Left lung (tissue), 10 donors: Measurements from ENCODE around the gene BTRC. TPM values are rescaled to one million over a fixed set of nuclear protein-coding genes. Genes with fewer than 3 reads are reported as not detected.

Experiments
- ATAC-seq: fragments of 200-7000 bp; cut with Tn5 transposase; one replicate; pipeline ENCODE4 v1.9.1; 2020; ENCODE audit warnings: moderate library complexity
- DNase-seq, 4 donors: peaks; one replicate each; pipeline ENCODE4 v3.0.0-alpha.2; 2013 to 2020
- H3K27ac ChIP-seq, 2 donors: fragments of 200-600 bp; sonication (generic) in 1 of 2; one replicate each; pipeline versions ENCODE4 v1.5.0 to v1.8.0; 2020 to 2021
- H3K27me3 ChIP-seq, 2 donors: fragments of 200-600 bp; sonication (generic) in 1 of 2; one replicate each; pipeline versions ENCODE4 v1.5.0 to v1.8.0; 2020 to 2021
- H3K36me3 ChIP-seq, 2 donors: fragments of 200-600 bp; sonication (generic) in 1 of 2; one replicate each; pipeline versions ENCODE4 v1.5.0 to v1.8.0; 2020 to 2021
- H3K4me1 ChIP-seq, 2 donors: fragments of 200-600 bp; one replicate each; pipeline ENCODE4 v1.8.0; 2021
- H3K4me3 ChIP-seq, 2 donors: fragments of 200-600 bp; sonication (generic) in 1 of 2; one replicate each; pipeline versions ENCODE4 v1.5.0 to v1.8.0; 2020 to 2021; ENCODE audit warnings: mild to moderate bottlenecking in 1 of 2
- H3K9me3 ChIP-seq, 2 donors: fragments of 200-600 bp; sonication (generic) in 1 of 2; one replicate each; pipeline versions ENCODE4 v1.5.0 to v1.8.0; 2020 to 2021
- intact Hi-C, 2 donors: fragments of 100-400 bp; cut with DNase I; formaldehyde crosslinking; loops; one replicate each; pipeline versions ENCODE4 v1.11.2 to v1.14.2; 2022
- polyA plus RNA-seq, 6 donors: library from polyadenylated mRNA; unstranded; fragments of 120-200 nt; gene quantifications; one replicate each; pipeline ENCODE4 v1.2.1, GENCODE V29; 2013; ENCODE audit not compliant: insufficient read length in 6 of 6
- total RNA-seq, 2 donors: library from RNA; stranded (reverse); fragmentation: NEBNext Ultra II Directional; extraction: Animal tissue kit (Norgen Biotek cat#: 25700); gene quantifications; one replicate each; pipeline ENCODE4 v1.2.1, GENCODE V29; 2021
- TF ChIP-seq, protein P1 (sequence below), 2 donors: fragments of 200-600 bp; sonication (generic) in 1 of 2; IDR thresholded peaks; one replicate each; pipeline versions ENCODE4 v1.5.0 to v1.8.0; 2021; ENCODE audit warnings: antibody characterized with exemption in 2 of 2
- donor health status: DM: no; HTN: yes; CAD: no.
- donor health status: DM: no; HTN: no; CAD: no.

BTRC gene
- total and polyA plus RNA-seq, 8 donors, result 16.8 to 28.7 (median 25.1) TPM

DNA sequence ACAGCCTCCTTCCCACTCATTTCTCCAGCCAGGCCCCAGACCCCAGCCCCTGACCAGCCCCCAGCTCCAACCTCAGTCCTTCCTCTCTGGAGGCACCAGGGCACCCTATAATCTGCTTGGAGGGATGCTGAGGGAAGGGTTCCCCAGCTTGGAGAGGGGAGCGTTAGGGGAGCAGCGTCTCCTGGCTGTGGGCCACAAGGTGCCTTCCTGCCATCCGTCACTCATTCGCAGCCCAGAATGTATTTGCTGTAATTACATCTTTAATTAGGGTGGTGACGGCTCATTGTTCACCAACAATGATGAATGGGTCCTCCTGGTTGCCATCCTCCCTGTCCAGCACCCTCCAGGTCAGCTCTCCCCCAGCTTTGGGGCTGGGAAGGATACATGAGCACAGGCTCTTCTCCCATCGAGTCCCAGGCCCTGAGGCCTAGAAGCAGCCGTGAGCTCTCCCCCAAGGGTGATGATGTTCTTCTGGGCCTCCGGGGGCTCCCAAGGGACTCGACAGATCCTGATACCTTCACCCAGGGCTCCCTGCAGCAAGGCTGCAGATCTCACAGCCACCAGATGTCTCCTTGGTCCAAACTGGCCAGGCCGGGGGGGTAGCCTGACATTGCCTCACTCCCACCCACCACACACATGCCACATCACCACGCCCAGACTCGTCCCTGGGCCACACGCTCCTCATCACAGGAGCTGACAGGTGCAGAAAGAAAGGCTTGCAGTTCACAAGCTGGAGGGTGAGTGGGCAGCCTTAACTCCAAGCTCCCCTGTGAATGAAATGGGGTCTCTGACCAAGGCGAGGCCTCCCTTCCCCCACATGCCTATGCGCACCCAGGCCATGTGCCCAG, 207.3 kb downstream of the BTRC start:
- DNase-seq, result no peak
- Histone ChIP-seq H3K36me3 (no peaks in the 10 kb centered on the region), H3K27ac (no peak overlapping the region), H3K4me1 (peaks cover 0 to under 1% of the 10 kb centered on the region in 2 donors), H3K9me3 (no peaks in the 10 kb centered on the region), H3K4me3 (no peak overlapping the region), H3K27me3 (peaks cover 6 to 67% of the 10 kb centered on the region in 2 donors)
- intact Hi-C loops, result no loop called here
- ATAC-seq, result no peak
- TF ChIP-seq, protein P1, sequence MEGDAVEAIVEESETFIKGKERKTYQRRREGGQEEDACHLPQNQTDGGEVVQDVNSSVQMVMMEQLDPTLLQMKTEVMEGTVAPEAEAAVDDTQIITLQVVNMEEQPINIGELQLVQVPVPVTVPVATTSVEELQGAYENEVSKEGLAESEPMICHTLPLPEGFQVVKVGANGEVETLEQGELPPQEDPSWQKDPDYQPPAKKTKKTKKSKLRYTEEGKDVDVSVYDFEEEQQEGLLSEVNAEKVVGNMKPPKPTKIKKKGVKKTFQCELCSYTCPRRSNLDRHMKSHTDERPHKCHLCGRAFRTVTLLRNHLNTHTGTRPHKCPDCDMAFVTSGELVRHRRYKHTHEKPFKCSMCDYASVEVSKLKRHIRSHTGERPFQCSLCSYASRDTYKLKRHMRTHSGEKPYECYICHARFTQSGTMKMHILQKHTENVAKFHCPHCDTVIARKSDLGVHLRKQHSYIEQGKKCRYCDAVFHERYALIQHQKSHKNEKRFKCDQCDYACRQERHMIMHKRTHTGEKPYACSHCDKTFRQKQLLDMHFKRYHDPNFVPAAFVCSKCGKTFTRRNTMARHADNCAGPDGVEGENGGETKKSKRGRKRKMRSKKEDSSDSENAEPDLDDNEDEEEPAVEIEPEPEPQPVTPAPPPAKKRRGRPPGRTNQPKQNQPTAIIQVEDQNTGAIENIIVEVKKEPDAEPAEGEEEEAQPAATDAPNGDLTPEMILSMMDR (IDR thresholded peaks at IDR 0.05), result no peak

DNA sequence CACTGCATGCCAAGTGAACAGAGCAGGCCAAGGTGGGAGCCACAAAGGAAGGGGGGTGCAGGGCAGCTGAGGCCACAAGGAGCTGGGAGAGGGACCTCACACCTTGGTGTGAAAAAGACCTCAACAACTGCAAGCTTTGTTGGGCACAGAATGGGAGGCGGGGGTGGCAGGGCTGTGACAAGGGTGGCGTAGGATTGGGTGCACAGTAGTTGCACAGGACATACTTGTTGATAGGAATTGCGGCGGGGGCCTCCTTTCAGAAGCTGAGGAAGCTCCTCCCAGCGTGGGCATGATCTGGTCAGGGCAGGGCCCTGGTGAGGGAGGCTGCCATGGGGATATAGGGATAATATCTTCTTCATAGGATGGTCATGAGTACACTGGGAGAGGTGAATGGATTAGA, 208.3 kb downstream of the BTRC start:
- Histone ChIP-seq H3K27me3 (peaks cover 14 to 76% of the 10 kb centered on the region in 2 donors), H3K4me3 (no peak overlapping the region), H3K4me1 (peaks cover 0 to 6% of the 10 kb centered on the region in 2 donors), H3K27ac (no peak overlapping the region), H3K9me3 (no peaks in the 10 kb centered on the region), H3K36me3 (no peaks in the 10 kb centered on the region)
- TF ChIP-seq, protein P1 (IDR thresholded peaks at IDR 0.05), result no peak
- intact Hi-C loops, result no loop called here
- DNase-seq, result no peak
- ATAC-seq, result no peak

DNA sequence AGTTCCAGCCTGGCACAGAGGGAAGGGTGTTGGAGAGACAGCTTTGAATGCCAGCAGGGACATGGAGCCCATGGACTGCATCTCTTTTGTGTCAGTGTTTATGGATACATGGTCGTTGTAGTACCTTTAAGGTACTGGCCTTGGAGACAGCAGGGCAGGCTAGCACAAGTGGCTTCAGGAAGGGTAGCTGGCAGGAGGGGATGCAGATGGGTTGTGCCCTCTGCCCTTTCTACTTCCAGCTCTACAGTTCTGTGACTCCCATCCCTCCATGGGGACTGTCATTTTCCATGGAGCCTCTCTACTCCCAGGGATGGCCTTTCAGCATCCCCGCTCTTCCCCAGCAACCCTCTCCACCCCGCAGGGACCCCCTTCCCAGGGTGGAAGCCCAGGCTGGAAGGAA, 209.0 kb downstream of the BTRC start:
- intact Hi-C loops, result no loop called here
- ATAC-seq (no peak), DNase-seq (no peak)
- TF ChIP-seq, protein P1 (IDR thresholded peaks at IDR 0.05), result no peak
- Histone ChIP-seq H3K36me3 (no peaks in the 10 kb centered on the region), H3K27ac (no peak overlapping the region), H3K27me3 (peaks cover 19 to 84% of the 10 kb centered on the region in 2 donors), H3K4me1 (peaks cover 0 to 6% of the 10 kb centered on the region in 2 donors), H3K4me3 (no peak overlapping the region), H3K9me3 (no peaks in the 10 kb centered on the region)

DNA sequence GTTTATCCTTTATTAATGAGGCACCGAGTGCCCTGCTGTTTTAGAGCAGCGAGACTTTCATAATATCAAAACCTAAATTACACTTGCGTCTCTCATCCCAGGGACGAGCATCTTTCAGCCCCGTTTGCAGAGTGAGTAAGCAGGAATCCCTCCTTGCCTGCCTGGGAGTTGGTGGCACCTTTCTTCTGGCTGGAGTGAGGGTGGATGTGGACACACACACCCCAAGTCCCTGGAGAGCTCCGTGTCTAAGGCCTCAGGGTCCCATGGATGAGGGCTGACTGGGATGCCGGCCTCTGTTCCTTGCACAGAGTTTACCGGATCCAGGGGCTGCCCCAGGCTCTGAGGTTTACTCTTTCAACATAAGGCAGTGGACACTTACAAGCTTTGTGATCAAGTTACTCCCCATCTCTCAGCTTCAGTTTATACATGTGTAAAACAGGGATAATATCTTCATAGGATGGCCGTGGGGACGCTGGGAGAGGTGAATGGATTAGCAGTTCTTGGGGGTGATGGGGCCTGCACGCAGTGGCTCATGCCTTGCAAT, 209.6 kb downstream of the BTRC start:
- TF ChIP-seq, protein P1 (IDR thresholded peaks at IDR 0.05), result no peak
- DNase-seq (no peak), ATAC-seq (no peak)
- Histone ChIP-seq H3K36me3 (no peaks in the 10 kb centered on the region), H3K27me3 (peaks cover 19 to 90% of the 10 kb centered on the region in 2 donors), H3K27ac (no peak overlapping the region), H3K9me3 (no peaks in the 10 kb centered on the region), H3K4me3 (no peak overlapping the region), H3K4me1 (peaks cover 0 to 6% of the 10 kb centered on the region in 2 donors)
- intact Hi-C loops, result no loop called here

DNA sequence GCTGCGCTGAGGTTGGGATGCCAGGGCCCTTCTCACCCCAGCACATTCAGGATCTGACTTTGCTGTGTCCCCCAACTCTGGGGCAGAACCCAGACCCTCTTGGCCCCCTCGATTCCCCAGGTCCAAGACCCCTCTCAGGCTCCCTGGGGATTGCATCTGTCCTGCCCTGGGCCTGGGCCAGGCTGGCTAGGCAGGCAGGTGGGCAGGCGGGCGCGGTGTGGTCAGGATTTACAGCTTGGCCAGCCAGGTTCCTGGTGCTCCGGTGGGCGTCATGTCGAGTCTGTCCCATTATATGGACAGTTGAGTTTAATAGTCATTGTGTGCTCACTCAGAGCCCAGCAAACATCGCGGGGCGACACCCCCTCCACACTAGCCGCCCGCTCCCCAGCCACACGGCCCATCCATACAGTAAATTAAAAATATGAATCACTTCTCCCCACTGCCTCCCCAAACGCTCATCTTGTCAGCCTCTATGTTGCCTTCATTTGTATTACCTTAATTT, 210.6 kb downstream of the BTRC start:
- intact Hi-C loops, result no loop called here
- Histone ChIP-seq H3K27me3 (peaks cover 26 to 99% of the 10 kb centered on the region in 2 donors), H3K9me3 (no peaks in the 10 kb centered on the region), H3K4me3 (no peak overlapping the region), H3K27ac (no peak overlapping the region), H3K4me1 (peaks cover 2 to 9% of the 10 kb centered on the region in 2 donors), H3K36me3 (no peaks in the 10 kb centered on the region)
- ATAC-seq (no peak), DNase-seq (no peak)
- TF ChIP-seq, protein P1 (IDR thresholded peaks at IDR 0.05), result no peak
